A549 (cell line): Measurements from ENCODE around the gene SLC12A9.

ENCODE experiments used
- CHD2 ChIP-seq: fragments of 150-350 bp; IDR thresholded peaks from 2 replicates; pipeline ENCODE4 v1.6.1; 2014; ENCODE audit warnings: low read length; ENCODE audit not compliant: partially characterized antibody
- CTCF ChIP-seq: fragments of >200 bp; sonication (Bioruptor Twin); formaldehyde crosslinking; IDR thresholded peaks from 3 replicates; pipeline ENCODE4 v1.5.1; 2016
- FOSL2 ChIP-seq, 2 experiments: fragments of 450-650 bp in 1 of 2; fragments of >200 bp in 1 of 2; sonication (Bioruptor Twin) in 1 of 2; formaldehyde crosslinking; IDR thresholded peaks; 2 replicates each; pipeline versions ENCODE4 v1.5.0 to v1.6.1; 2016 to 2020; ENCODE audit warnings: mild to moderate bottlenecking in 1 of 2, moderate library complexity in 1 of 2
- MAFK ChIP-seq: fragments of 450-650 bp; IDR thresholded peaks from 2 replicates; pipeline ENCODE4 v1.6.1; 2014; ENCODE audit not compliant: partially characterized antibody
- MAX ChIP-seq: IDR thresholded peaks from 2 replicates; pipeline ENCODE4 v1.6.1; 2012
- RAD21 ChIP-seq, 2 experiments: fragments of >200 bp in 1 of 2; sonication (Bioruptor Twin) in 1 of 2; formaldehyde crosslinking in 1 of 2; IDR thresholded peaks in 1 of 2; conservative IDR thresholded peaks in 1 of 2; 2 replicates in 1 of 2; 3 replicates in 1 of 2; pipeline ENCODE4 v1.6.1; 2012 to 2018; ENCODE audit warnings: inconsistent platforms in 1 of 2
- SREBF2 ChIP-seq: fragments of 450-650 bp; IDR thresholded peaks from 2 replicates; pipeline ENCODE4 v1.6.1; 2014; ENCODE audit warnings: mild to moderate bottlenecking, moderate library complexity

- TF ChIP-seq SREBF2: no peak
- no peak for TF ChIP-seq FOSL2 (IDR thresholded peaks at IDR 0.05)
- TF ChIP-seq FOSL2 (CRISPR knock-in tag; IDR thresholded peaks at IDR 0.05): no peak
- no peak for TF ChIP-seq MAFK
- no peak for TF ChIP-seq CHD2
- TF ChIP-seq MAX: no peak
- TF ChIP-seq RAD21 (conservative IDR thresholded peaks at IDR 0.05 in 1 of 2, IDR thresholded peaks at IDR 0.05 in 1 of 2): no peak
- TF ChIP-seq CTCF: no peak
These were observed 8.4 kb downstream of the SLC12A9 start for GRCh38 chr7:100860702-100861615.
